Keratinocyte (primary cell): ENCODE results near the gene TNKS1BP1. TPM values are rescaled to one million over a fixed set of nuclear protein-coding genes. Genes with fewer than 3 reads are reported as not detected.

ENCODE experiments used
- DNase-seq: peaks from one replicate; pipeline ENCODE4 v3.0.0-alpha.2; 2011; ENCODE audit warnings: low read depth, missing footprints, low spot score
- FAIRE-seq: peaks from 2 replicates; lab custom pipeline; 2011; peaks lifted over from hg19 to GRCh38; lab: Jason Lieb, UNC
- H2AFZ ChIP-seq: 2 replicates; pipeline ENCODE4 v1.6.0; 2012; ENCODE audit warnings: low read length, control low read depth, inconsistent platforms; ENCODE audit not compliant: control insufficient read depth
- H3K27ac ChIP-seq: 2 replicates; pipeline ENCODE4 v1.5.1; 2011; ENCODE audit warnings: low read length; ENCODE audit not compliant: control insufficient read depth, insufficient read depth
- H3K27me3 ChIP-seq: 3 replicates; pipeline ENCODE4 v1.6.0; 2011; ENCODE audit warnings: low read length; ENCODE audit not compliant: control insufficient read depth, insufficient read depth; ENCODE audit errors: extremely low read depth
- H3K36me3 ChIP-seq, 2 experiments: 2 replicates in 1 of 2; 3 replicates in 1 of 2; pipeline ENCODE4 v1.5.1; 2011; ENCODE audit warnings: low read length in 2 of 2, mild to moderate bottlenecking in 1 of 2; ENCODE audit not compliant: control insufficient read depth in 2 of 2, insufficient read depth in 2 of 2; ENCODE audit errors: extremely low read depth in 1 of 2
- H3K4me1 ChIP-seq: 3 replicates; pipeline ENCODE4 v1.5.1; 2011; ENCODE audit warnings: low read length; ENCODE audit not compliant: control insufficient read depth, insufficient read depth; ENCODE audit errors: extremely low read depth
- H3K4me2 ChIP-seq: 3 replicates; pipeline ENCODE4 v1.6.0; 2011; ENCODE audit warnings: low read depth, low read length; ENCODE audit not compliant: control insufficient read depth, insufficient read depth; ENCODE audit errors: extremely low read depth
- H3K4me3 ChIP-seq, 3 experiments: fragments of 200-600 bp in 1 of 3; sonication (generic) in 1 of 3; 2 replicates in 2 of 3; 3 replicates in 1 of 3; pipeline ENCODE4 v1.5.1; 2011 to 2016; ENCODE audit warnings: low read length in 3 of 3, mild to moderate bottlenecking in 3 of 3, control low read depth in 2 of 3, inconsistent platforms in 1 of 3, low read depth in 1 of 3, mixed read lengths in 1 of 3, mixed run types in 1 of 3, moderate library complexity in 1 of 3; ENCODE audit not compliant: control insufficient read depth in 2 of 3, insufficient read depth in 2 of 3; ENCODE audit errors: extremely low read depth in 1 of 3
- H3K79me2 ChIP-seq: 2 replicates; pipeline ENCODE4 v1.6.0; 2012; ENCODE audit warnings: low read length; ENCODE audit not compliant: control insufficient read depth, insufficient read depth
- H3K9ac ChIP-seq: 3 replicates; pipeline ENCODE4 v1.6.0; 2011; ENCODE audit warnings: low read length; ENCODE audit not compliant: control insufficient read depth, insufficient read depth; ENCODE audit errors: extremely low read depth
- H3K9me1 ChIP-seq: 3 replicates; pipeline ENCODE4 v1.6.0; 2011; ENCODE audit warnings: low read length; ENCODE audit not compliant: control insufficient read depth, insufficient read depth; ENCODE audit errors: extremely low read depth
- H3K9me3 ChIP-seq: 2 replicates; pipeline ENCODE4 v1.5.1; 2012; ENCODE audit warnings: low read depth, low read length; ENCODE audit not compliant: control insufficient read depth
- H4K20me1 ChIP-seq: 3 replicates; pipeline ENCODE4 v1.6.0; 2011; ENCODE audit warnings: low read length; ENCODE audit not compliant: control insufficient read depth, insufficient read depth; ENCODE audit errors: extremely low read depth
- CTCF ChIP-seq, 3 experiments: IDR thresholded peaks in 1 of 3; conservative IDR thresholded peaks in 1 of 3; optimal IDR thresholded peaks in 1 of 3; 2 replicates in 2 of 3; 3 replicates in 1 of 3; pipeline versions ENCODE3 to v1.5.1; 2011; ENCODE audit warnings: low read length in 3 of 3, mild to moderate bottlenecking in 3 of 3, moderate library complexity in 2 of 3, control low read depth in 1 of 3, inconsistent platforms in 1 of 3; ENCODE audit not compliant: insufficient read depth in 2 of 3; ENCODE audit errors: extremely low read depth in 1 of 3
- EZH2 ChIP-seq: IDR thresholded peaks from one replicate; pipeline ENCODE4 v1.6.1; 2012; ENCODE audit warnings: inconsistent platforms, mild to moderate bottlenecking, low read length, moderate library complexity
- dilution Hi-C: fragments of 300-500 bp; cut with MboI; formaldehyde crosslinking; loops from one replicate; pipeline ENCODE4 v1.7.0; 2020; ENCODE audit warnings: low sequenced_read_pairs; ENCODE audit not compliant: extremely low pct_ligation_motif_present
- polyA plus RNA-seq, 5 experiments: library from polyadenylated mRNA; depleted of rRNA in 3 of 5; stranded (reverse) in 3 of 5; stranded (forward) in 1 of 5; unstranded in 1 of 5; fragments of >200 nt; gene quantifications; 1 replicate in 1 of 5; 2 replicates in 3 of 5; 3 replicates in 1 of 5; pipeline versions ENCODE4 v1.2.1 to v1.2.3, GENCODE V29; 2011 to 2012; ENCODE audit warnings: missing spikeins in 2 of 5, low read depth in 1 of 5, low replicate concordance in 1 of 5

TNKS1BP1 gene
- polyA plus RNA-seq, 1 donor (not counting 4 experiments of a cell fraction or from before 2014, with no cell fraction given): 88.3 TPM

GRCh38 chr11:57277845-57278720 is 46.7 kb downstream of the TNKS1BP1 start:
- FAIRE-seq (peak; percentile 59), DNase-seq (no peak)
- TF ChIP-seq CTCF (optimal IDR thresholded peaks at IDR 0.05 in 1 of 3, IDR thresholded peaks at IDR 0.05 in 1 of 3, conservative IDR thresholded peaks at IDR 0.05 in 1 of 3; ENCODE audit: extremely low read depth in 1 of 3, insufficient read depth in 2 of 3, low read length in 3 of 3) (peak; percentile 68 to 94 (median 77)), EZH2 (no peak)
- Histone ChIP-seq H3K4me2 (peak overlapping the region; percentile 81), H3K4me3 (no peak overlapping the region), H4K20me1 (no peaks in the 10 kb centered on the region), H3K27me3 (no peaks in the 10 kb centered on the region), H3K36me3 (no peaks in the 10 kb centered on the region), H3K79me2 (no peaks in the 10 kb centered on the region), H2AFZ (peak overlapping the region; percentile 56), H3K9me3 (no peaks in the 10 kb centered on the region), H3K27ac (peak overlapping the region; percentile 65), H3K9me1 (no peaks in the 10 kb centered on the region), H3K9ac (peak overlapping the region; percentile 53), H3K4me1 (peaks cover 40% of the 10 kb centered on the region)
- dilution Hi-C loops: loop anchor here (25.0 kb wide), 1 partner anchor 441 kb away; no protein-coding TSS in a partner anchor

GRCh38 chr11:57276971-57277675 is 47.6 kb downstream of the TNKS1BP1 start:
- H3K4me3 ChIP-seq: no peak overlapping the region
- peak overlapping the region; percentile 81 for H3K4me2 ChIP-seq
- H2AFZ ChIP-seq: no peak overlapping the region

More at GRCh38 chr11:57276971-57277675, 47.6 kb downstream of the TNKS1BP1 start:
- H3K27ac ChIP-seq: no peak overlapping the region
- FAIRE-seq (no peak), DNase-seq (no peak)
- H3K79me2 ChIP-seq: no peaks in the 10 kb centered on the region
- no peaks in the 10 kb centered on the region for H3K27me3 ChIP-seq
- no peaks in the 10 kb centered on the region for H3K9me3 ChIP-seq
- peaks cover 40% of the 10 kb centered on the region for H3K4me1 ChIP-seq
- dilution Hi-C loops: loop anchor here (25.0 kb wide), 1 partner anchor 440 kb away; no protein-coding TSS in a partner anchor
- H3K9ac ChIP-seq: no peak overlapping the region
- H3K9me1 ChIP-seq: no peaks in the 10 kb centered on the region
- TF ChIP-seq EZH2 (no peak), CTCF (optimal IDR thresholded peaks at IDR 0.05 in 1 of 3, IDR thresholded peaks at IDR 0.05 in 1 of 3, conservative IDR thresholded peaks at IDR 0.05 in 1 of 3; ENCODE audit: extremely low read depth in 1 of 3, insufficient read depth in 2 of 3, low read length in 3 of 3) (no peak)
- no peaks in the 10 kb centered on the region for H4K20me1 ChIP-seq
- no peaks in the 10 kb centered on the region for H3K36me3 ChIP-seq
